Endothelial cell of umbilical vein (primary cell): ENCODE measurements around the gene SLC16A2. TPM values are rescaled to one million over a fixed set of nuclear protein-coding genes. Genes with fewer than 3 reads are reported as not detected.

Source experiments
- BruUV-seq: library from RNA; stranded (reverse); fragments of 400-500 nt; replicated peaks from 2 replicates; lab custom pipeline; 2021; lab: Mats Ljungman, UMichigan
- CTCF ChIA-PET: fragments of 300-600, 350-600 bp; sonication (Branson Sonifier 250); formaldehyde crosslinking; loops from one replicate; lab custom pipeline; 2021; ENCODE audit warnings: antibody characterized with exemption, inconsistent platforms; lab: Charles Lee
- POLR2A ChIA-PET: fragments of 300-600, 350-600 bp; sonication (Branson Sonifier 250); formaldehyde crosslinking; loops from one replicate; lab custom pipeline; 2021; ENCODE audit warnings: antibody characterized with exemption, inconsistent platforms; lab: Charles Lee
- DNase-seq: peaks from one replicate; pipeline ENCODE4 v3.0.0-alpha.2; 2011; ENCODE audit warnings: low read depth, low spot score
- FAIRE-seq: peaks from 2 replicates; lab custom pipeline; 2011; peaks lifted over from hg19 to GRCh38; lab: Jason Lieb, UNC
- H2AFZ ChIP-seq: 2 replicates; pipeline ENCODE4 v1.6.0; 2012; ENCODE audit warnings: low read depth, low read length, control low read depth, inconsistent platforms
- H3K27ac ChIP-seq: 2 replicates; pipeline ENCODE4 v1.5.1; 2011; ENCODE audit warnings: low read depth, mild to moderate bottlenecking, control low read depth, low read length, moderate library complexity; ENCODE audit not compliant: insufficient read depth
- H3K27me3 ChIP-seq, 2 experiments: 2 replicates each; pipeline versions ENCODE4 v1.6.0 to v1.6.1; 2011; ENCODE audit warnings: low read length in 2 of 2, mixed read lengths in 1 of 2; ENCODE audit not compliant: control insufficient read depth in 2 of 2, insufficient read depth in 2 of 2
- H3K36me3 ChIP-seq, 2 experiments: 2 replicates in 1 of 2; 3 replicates in 1 of 2; pipeline ENCODE4 v1.5.1; 2011; ENCODE audit warnings: low read length in 2 of 2, mild to moderate bottlenecking in 1 of 2, moderate library complexity in 1 of 2; ENCODE audit not compliant: control insufficient read depth in 2 of 2, insufficient read depth in 2 of 2; ENCODE audit errors: extremely low read depth in 1 of 2
- H3K4me1 ChIP-seq: 3 replicates; pipeline ENCODE4 v1.5.1; 2011; ENCODE audit warnings: mild to moderate bottlenecking, low read length; ENCODE audit not compliant: control insufficient read depth, insufficient read depth; ENCODE audit errors: extremely low read depth
- H3K4me2 ChIP-seq: 2 replicates; pipeline ENCODE4 v1.6.1; 2011; ENCODE audit warnings: low read length, control low read depth, mixed read lengths; ENCODE audit not compliant: insufficient read depth
- H3K4me3 ChIP-seq, 3 experiments: fragments of 200-600 bp in 1 of 3; sonication (generic), shearing (Covaris generic) in 1 of 3; replicated peaks in 1 of 3; 2 replicates each; pipeline ENCODE4 v1.5.1; 2011 to 2016; ENCODE audit warnings: control low read depth in 3 of 3, low read length in 3 of 3, mild to moderate bottlenecking in 2 of 3, inconsistent platforms in 1 of 3, low read depth in 1 of 3, moderate library complexity in 1 of 3; ENCODE audit not compliant: insufficient read depth in 1 of 3
- H3K79me2 ChIP-seq: 2 replicates; pipeline ENCODE4 v1.6.0; 2012; ENCODE audit warnings: low read length, inconsistent platforms; ENCODE audit not compliant: control insufficient read depth, insufficient read depth
- H3K9ac ChIP-seq: replicated peaks from 2 replicates; pipeline ENCODE3; 2011; ENCODE audit warnings: low read length, control low read depth; ENCODE audit not compliant: insufficient read depth; ENCODE audit errors: extremely low read depth
- H3K9me1 ChIP-seq: replicated peaks from 3 replicates; pipeline ENCODE4 v1.6.0; 2011; ENCODE audit warnings: mild to moderate bottlenecking, low read length; ENCODE audit not compliant: control insufficient read depth, insufficient read depth; ENCODE audit errors: extremely low read depth
- H3K9me3 ChIP-seq: replicated peaks from 2 replicates; pipeline ENCODE4 v1.5.1; 2012; ENCODE audit warnings: low read length, inconsistent platforms; ENCODE audit not compliant: control insufficient read depth, insufficient read depth
- H4K20me1 ChIP-seq: replicated peaks from 2 replicates; pipeline ENCODE3; 2011; ENCODE audit warnings: mild to moderate bottlenecking, low read length; ENCODE audit not compliant: control insufficient read depth, insufficient read depth; ENCODE audit errors: extremely low read depth
- CTCF ChIP-seq, 2 donors: IDR thresholded peaks; 1 replicate in 1 of 2; 2 replicates in 1 of 2; pipeline ENCODE4 v1.5.1; 2011; ENCODE audit warnings: low read length in 2 of 2, mild to moderate bottlenecking in 2 of 2, moderate library complexity in 2 of 2, control low read depth in 1 of 2, inconsistent platforms in 1 of 2, low read depth in 1 of 2; ENCODE audit not compliant: insufficient read depth in 1 of 2; ENCODE audit errors: extremely low read depth in 1 of 2
- EZH2 ChIP-seq: IDR thresholded peaks from 2 replicates; pipeline ENCODE4 v1.6.1; 2012; ENCODE audit warnings: borderline replicate concordance, low read depth, mild to moderate bottlenecking, moderate library complexity, low read length, inconsistent platforms; ENCODE audit not compliant: severe bottlenecking
- FOS ChIP-seq: IDR thresholded peaks from 2 replicates; pipeline ENCODE4 v1.6.1; 2011; ENCODE audit warnings: mild to moderate bottlenecking, low read length, moderate library complexity, borderline replicate concordance; ENCODE audit not compliant: insufficient read depth
- GATA2 ChIP-seq: IDR thresholded peaks from 2 replicates; pipeline ENCODE4 v1.7.0; 2011; ENCODE audit warnings: low read depth, mild to moderate bottlenecking, moderate library complexity, mixed read lengths, low read length; ENCODE audit not compliant: insufficient read length, insufficient read depth
- JUN ChIP-seq: IDR thresholded peaks from 2 replicates; pipeline ENCODE4 v1.6.1; 2011; ENCODE audit warnings: borderline replicate concordance, low read depth; ENCODE audit not compliant: insufficient read length, insufficient read depth
- MAX ChIP-seq: IDR thresholded peaks from 2 replicates; pipeline ENCODE4 v1.6.1; 2011; ENCODE audit not compliant: insufficient read depth, insufficient read length
- MYC ChIP-seq: IDR thresholded peaks from one replicate; pipeline ENCODE4 v1.6.1; 2011; ENCODE audit warnings: mild to moderate bottlenecking, low read depth, low read length
- POLR2A ChIP-seq: IDR thresholded peaks from 2 replicates; pipeline ENCODE4 v1.6.1; 2012; ENCODE audit warnings: low read depth, mild to moderate bottlenecking, control low read depth, low read length
- POLR2AphosphoS5 ChIP-seq: IDR thresholded peaks from 2 replicates; pipeline ENCODE4 v1.6.1; 2012; ENCODE audit warnings: low read depth, mild to moderate bottlenecking, control low read depth, low read length, moderate library complexity; ENCODE audit not compliant: insufficient read depth
- dilution Hi-C: fragments of 300-500 bp; cut with MboI; formaldehyde crosslinking; loops from one replicate; pipeline ENCODE4 v1.15.0; 2019; ENCODE audit warnings: low sequenced_read_pairs; ENCODE audit not compliant: extremely low pct_ligation_motif_present
- intact Hi-C: fragments of 100-400 bp; cut with micrococcal nuclease; formaldehyde crosslinking; loops from one replicate; pipeline ENCODE4 v1.10.0; 2022
- polyA plus RNA-seq, 4 experiments: library from polyadenylated mRNA; depleted of rRNA in 3 of 4; stranded (reverse) in 3 of 4; unstranded in 1 of 4; fragments of >200 nt; gene quantifications; 2 replicates each; pipeline versions ENCODE4 v1.2.1 to v1.2.3, GENCODE V29; 2011 to 2012; ENCODE audit warnings: missing spikeins in 1 of 4
- small RNA-seq: library from RNA; depleted of rRNA; stranded (forward); fragments of <200 nt; gene quantifications from one replicate; pipeline ENCODE3, GENCODE V24; 2012; ENCODE audit warnings: low replicate concordance, low read depth; ENCODE audit not compliant: insufficient read depth, insufficient read length
- total RNA-seq: library from RNA; stranded (reverse); gene quantifications from 2 replicates; pipeline ENCODE4 v1.2.3, GENCODE V29; 2021

The SLC16A2 gene
- total and polyA plus RNA-seq, 2 donors (not counting 3 experiments of a cell fraction or from before 2014, with no cell fraction given) = 3.1 to 3.6 TPM

- Histone ChIP-seq H3K9ac (no peak overlapping the region), H3K9me1 (no peaks in the 10 kb centered on the region), H3K36me3 (no peaks in the 10 kb centered on the region), H3K9me3 (no peaks in the 10 kb centered on the region), H3K79me2 (no peaks in the 10 kb centered on the region), H3K27ac (no peak overlapping the region), H2AFZ (no peak overlapping the region), H3K4me3 (no peak overlapping the region), H3K4me1 (no peaks in the 10 kb centered on the region), H3K4me2 (no peak overlapping the region), H4K20me1 (no peaks in the 10 kb centered on the region), H3K27me3 (no peaks in the 10 kb centered on the region)
- DNase-seq (peak; percentile 4), FAIRE-seq (peak; percentile 50)
- POLR2A ChIA-PET = no interaction called here
- intact Hi-C loops = no loop called here
- no TSS peak for BruUV-seq
- dilution Hi-C loops = no loop called here
- TF ChIP-seq MAX (no peak), FOS (no peak), CTCF (IDR thresholded peaks at IDR 0.05; ENCODE audit: extremely low read depth in 1 of 2, insufficient read depth in 1 of 2, low read depth in 1 of 2, low read length in 2 of 2) (no peak), MYC (no peak), GATA2 (no peak), POLR2AphosphoS5 (no peak), JUN (no peak), POLR2A (no peak), EZH2 (no peak)
- CTCF ChIA-PET = no interaction called here
Observed at GRCh38 chrX:74579597-74580198, 158.4 kb downstream of the SLC16A2 start.

Small RNA genes lying within 50 kb of the gene (small RNA-seq; reads per million reads assigned to genes)
- gene RN7SL790P = not detected

Other genes with a start within 250 kb of the SLC16A2 start
- gene ZCCHC13, start 117.3 kb upstream of the SLC16A2 start, total RNA-seq = not detected in 2 replicates
- not detected in 2 replicates for gene ZCCHC13, start 117.3 kb upstream of the SLC16A2 start, polyA plus RNA-seq
- gene RLIM, start 193.1 kb downstream of the SLC16A2 start, total RNA-seq = 40.1 and 41.7 TPM in 2 replicates
- 6.2 and 8.2 TPM in 2 replicates for gene RLIM, start 193.1 kb downstream of the SLC16A2 start, polyA plus RNA-seq